IMR-90 (cell line): ENCODE data around the gene ZNF835. TPM values are rescaled to one million over a fixed set of nuclear protein-coding genes. Genes with fewer than 3 reads are reported as not detected.

Experiments
- ATAC-seq: fragments of 200-7000 bp; cut with Tn5 transposase; 2 replicates; pipeline ENCODE4 v1.9.1; 2020; ENCODE audit warnings: low read depth, mild to moderate bottlenecking, moderate library complexity
- BruUV-seq: library from RNA; stranded (reverse); fragments of 400-500 nt; replicated peaks from 2 replicates; lab custom pipeline; 2021; lab: Mats Ljungman, UMichigan
- CTCF ChIA-PET: fragments of 300-600 bp; formaldehyde crosslinking; extraction: SDS; loops from one replicate; lab custom pipeline; 2021; ENCODE audit warnings: antibody characterized with exemption; lab: Yijun Ruan, JAX
- POLR2A ChIA-PET: fragments of 300-600 bp; sonication (Branson Sonifier 250); formaldehyde crosslinking; loops from one replicate; lab custom pipeline; 2022; ENCODE audit warnings: antibody characterized with exemption; ENCODE audit not compliant: unreplicated experiment; lab: Charles Lee
- DNase-seq: peaks from one replicate; pipeline ENCODE4 v3.0.0; 2013
- H2AFZ ChIP-seq: replicated peaks from 2 replicates; pipeline ENCODE3; 2013; ENCODE audit warnings: low read length, mild to moderate bottlenecking; ENCODE audit not compliant: poor library complexity
- H2AK5ac ChIP-seq: 2 replicates; pipeline ENCODE4 v1.6.1; 2013; ENCODE audit warnings: low read depth, low read length, inconsistent platforms
- H2AK9ac ChIP-seq: replicated peaks from 2 replicates; pipeline ENCODE3; 2013; ENCODE audit warnings: mild to moderate bottlenecking, low read depth, low read length, moderate library complexity; ENCODE audit not compliant: poor library complexity
- H2BK120ac ChIP-seq: 2 replicates; pipeline ENCODE4 v1.6.1; 2013; ENCODE audit warnings: low read depth, low read length, inconsistent platforms
- H2BK15ac ChIP-seq: 3 replicates; pipeline ENCODE4 v1.6.1; 2013; ENCODE audit warnings: low read depth, low read length, inconsistent platforms
- H2BK20ac ChIP-seq: 2 replicates; pipeline ENCODE4 v1.6.1; 2013; ENCODE audit warnings: low read depth, mild to moderate bottlenecking, inconsistent platforms, low read length, moderate library complexity
- H2BK5ac ChIP-seq: 2 replicates; pipeline ENCODE4 v1.6.1; 2013; ENCODE audit warnings: mild to moderate bottlenecking, low read depth, low read length, inconsistent platforms; ENCODE audit not compliant: poor library complexity, severe bottlenecking
- H3K14ac ChIP-seq: replicated peaks from 2 replicates; pipeline ENCODE4 v1.6.1; 2013; ENCODE audit warnings: low read depth, low read length, inconsistent platforms
- H3K18ac ChIP-seq: 2 replicates; pipeline ENCODE4 v1.6.1; 2013; ENCODE audit warnings: low read depth, low read length, control low read depth
- H3K23ac ChIP-seq: 2 replicates; pipeline ENCODE4 v1.6.1; 2013; ENCODE audit warnings: low read depth, low read length, inconsistent platforms
- H3K27ac ChIP-seq: 2 replicates; pipeline ENCODE4 v1.5.1; 2013; ENCODE audit warnings: mild to moderate bottlenecking, control low read depth, low read length; ENCODE audit not compliant: insufficient read depth
- H3K27me3 ChIP-seq: 2 replicates; pipeline ENCODE4 v1.6.1; 2013; ENCODE audit warnings: low read length; ENCODE audit not compliant: control insufficient read depth, insufficient read depth
- H3K36me3 ChIP-seq: 2 replicates; pipeline ENCODE4 v1.6.1; 2013; ENCODE audit warnings: low read length, mixed read lengths; ENCODE audit not compliant: control insufficient read depth, insufficient read depth
- H3K4ac ChIP-seq: 2 replicates; pipeline ENCODE4 v1.6.1; 2013; ENCODE audit warnings: low read depth, low read length, inconsistent platforms
- H3K4me1 ChIP-seq: 2 replicates; pipeline ENCODE4 v1.6.1; 2013; ENCODE audit warnings: low read length, mixed read lengths; ENCODE audit not compliant: control insufficient read depth, insufficient read depth
- H3K4me2 ChIP-seq: 2 replicates; pipeline ENCODE4 v1.6.1; 2013; ENCODE audit warnings: low read depth, mild to moderate bottlenecking, control low read depth, low read length, moderate library complexity
- H3K4me3 ChIP-seq: 2 replicates; pipeline ENCODE4 v1.5.1; 2013; ENCODE audit warnings: low read depth, mild to moderate bottlenecking, control low read depth, low read length, moderate library complexity; ENCODE audit not compliant: insufficient read depth
- H3K56ac ChIP-seq: 2 replicates; pipeline ENCODE4 v1.6.1; 2013; ENCODE audit warnings: low read length, inconsistent platforms; ENCODE audit not compliant: insufficient read depth; ENCODE audit errors: extremely low read depth
- H3K79me1 ChIP-seq, 2 experiments: 2 replicates each; pipeline ENCODE4 v1.6.1; 2013; ENCODE audit warnings: low read length in 2 of 2, inconsistent platforms in 1 of 2, low read depth in 1 of 2
- H3K9ac ChIP-seq: 2 replicates; pipeline ENCODE4 v1.6.1; 2013; ENCODE audit warnings: low read depth, low read length, control low read depth
- H3K9me1 ChIP-seq: 2 replicates; pipeline ENCODE4 v1.6.1; 2013; ENCODE audit warnings: low read length, inconsistent platforms; ENCODE audit not compliant: insufficient read depth
- H3K9me3 ChIP-seq: 2 replicates; pipeline ENCODE4 v1.6.1; 2013; ENCODE audit warnings: low read length; ENCODE audit not compliant: control insufficient read depth, insufficient read depth
- H4K20me1 ChIP-seq: 2 replicates; pipeline ENCODE4 v1.6.1; 2013; ENCODE audit warnings: low read length, inconsistent platforms; ENCODE audit not compliant: insufficient read depth
- H4K5ac ChIP-seq: 2 replicates; pipeline ENCODE4 v1.6.1; 2013; ENCODE audit warnings: mild to moderate bottlenecking, low read depth, low read length, control low read depth
- H4K8ac ChIP-seq, 2 experiments: 2 replicates each; pipeline ENCODE4 v1.6.1; 2013; ENCODE audit warnings: low read depth in 2 of 2, low read length in 2 of 2, control low read depth in 1 of 2, inconsistent platforms in 1 of 2
- H4K91ac ChIP-seq: 2 replicates; pipeline ENCODE4 v1.6.1; 2013; ENCODE audit warnings: low read depth, low read length, inconsistent platforms; ENCODE audit not compliant: insufficient read depth
- BHLHE40 ChIP-seq: fragments of 150-350 bp; IDR thresholded peaks from 2 replicates; pipeline ENCODE4 v1.6.1; 2016; ENCODE audit warnings: mild to moderate bottlenecking, low read depth, low read length
- CEBPB ChIP-seq: IDR thresholded peaks from 2 replicates; pipeline ENCODE4 v1.6.1; 2012; ENCODE audit warnings: low read depth, low read length, improper control_type of control experiment
- CHD1 ChIP-seq: IDR thresholded peaks from 2 replicates; pipeline ENCODE4 v1.6.1; 2012; ENCODE audit warnings: low read depth, low read length, improper control_type of control experiment
- FOS ChIP-seq: fragments of 150-350 bp; IDR thresholded peaks from 2 replicates; pipeline ENCODE4 v1.6.1; 2016; ENCODE audit warnings: low read depth, low read length
- MAFK ChIP-seq: IDR thresholded peaks from 2 replicates; pipeline ENCODE4 v1.6.1; 2012; ENCODE audit warnings: low read depth, low read length, improper control_type of control experiment
- MAZ ChIP-seq: IDR thresholded peaks from 2 replicates; pipeline ENCODE4 v1.6.1; 2012; ENCODE audit warnings: low read depth, mild to moderate bottlenecking, low read length, improper control_type of control experiment, moderate library complexity, borderline replicate concordance
- MXI1 ChIP-seq: IDR thresholded peaks from 2 replicates; pipeline ENCODE4 v1.6.1; 2012; ENCODE audit warnings: low read depth, mild to moderate bottlenecking, low read length, moderate library complexity, borderline replicate concordance
- NFE2L2 ChIP-seq: fragments of 150-350 bp; IDR thresholded peaks from 2 replicates; pipeline ENCODE4 v1.6.1; 2016; ENCODE audit warnings: low read depth, mild to moderate bottlenecking, low read length
- POLR2A ChIP-seq: IDR thresholded peaks from 2 replicates; pipeline ENCODE4 v1.6.1; 2012; ENCODE audit warnings: mild to moderate bottlenecking, low read depth, low read length
- RAD21 ChIP-seq: IDR thresholded peaks from 2 replicates; pipeline ENCODE4 v1.6.1; 2012; ENCODE audit warnings: low read length, improper control_type of control experiment
- RCOR1 ChIP-seq: IDR thresholded peaks from 2 replicates; pipeline ENCODE4 v1.6.1; 2012; ENCODE audit warnings: mild to moderate bottlenecking, low read length, improper control_type of control experiment; ENCODE audit not compliant: insufficient replicate concordance
- RFX5 ChIP-seq: IDR thresholded peaks from 2 replicates; pipeline ENCODE4 v1.8.0; 2012; ENCODE audit warnings: low read depth, mild to moderate bottlenecking, low read length, moderate library complexity
- SMC3 ChIP-seq: fragments of 150-350 bp; IDR thresholded peaks from 2 replicates; pipeline ENCODE4 v1.6.1; 2016; ENCODE audit warnings: low read depth, mild to moderate bottlenecking, antibody characterized with exemption, low read length, moderate library complexity
- WGBS, 2 experiments: methylation state at CpG; one replicate each; pipeline versions ENCODE4 v1.1.5 to v1.1.7; 2013; ENCODE audit warnings: missing lambda C conversion rate in 2 of 2; ENCODE audit not compliant: insufficient read length in 1 of 2; ENCODE audit errors: extremely low coverage in 2 of 2; 5-methylcytosine and 5-hydroxymethylcytosine counted together
- dilution Hi-C: fragments of 300-500 bp; cut with HindIII; formaldehyde crosslinking; loops from one replicate; pipeline ENCODE4 v1.14.3; 2018; ENCODE audit warnings: low sequenced_read_pairs; ENCODE audit not compliant: unreplicated experiment
- in situ Hi-C: fragments of 300-500 bp; cut with MboI; formaldehyde crosslinking; loops from 3 replicates; pipeline ENCODE4 v1.14.3; 2019; ENCODE audit warnings: low sequenced_read_pairs, inconsistent platforms, mixed read lengths
- intact Hi-C: fragments of 100-400 bp; cut with micrococcal nuclease; formaldehyde crosslinking; loops from 2 replicates; pipeline ENCODE4 v1.10.0; 2022
- polyA plus RNA-seq, 3 experiments: library from polyadenylated mRNA; depleted of rRNA; stranded (reverse); fragments of >200 nt; gene quantifications; 2 replicates each; pipeline ENCODE4 v1.2.3, GENCODE V29; 2012; ENCODE audit warnings: low replicate concordance in 1 of 3
- total RNA-seq: library from RNA; depleted of rRNA; stranded (reverse); fragments of >200 nt; gene quantifications from 2 replicates; pipeline ENCODE4 v1.2.3, GENCODE V29; 2012
- TF ChIP-seq, protein P1 (sequence below): fragments of 150-350 bp; IDR thresholded peaks from 2 replicates; pipeline ENCODE4 v1.6.1; 2017; ENCODE audit warnings: mild to moderate bottlenecking, antibody characterized with exemption, low read length, low read depth
- TF ChIP-seq, protein P2 (sequence below): fragments of 150-350 bp; IDR thresholded peaks from 2 replicates; pipeline ENCODE4 v1.6.1; 2016; ENCODE audit warnings: low read depth, mild to moderate bottlenecking, low read length, moderate library complexity, borderline replicate concordance
- TF ChIP-seq, protein P3 (sequence below): conservative IDR thresholded peaks from 2 replicates; pipeline ENCODE4 v1.5.1; 2012; ENCODE audit warnings: mild to moderate bottlenecking, low read depth, low read length, improper control_type of control experiment

ZNF835 gene
- total and polyA plus RNA-seq, 2 of the 4 experiments (the other 2 are of a cell fraction) = not detected

DNA sequence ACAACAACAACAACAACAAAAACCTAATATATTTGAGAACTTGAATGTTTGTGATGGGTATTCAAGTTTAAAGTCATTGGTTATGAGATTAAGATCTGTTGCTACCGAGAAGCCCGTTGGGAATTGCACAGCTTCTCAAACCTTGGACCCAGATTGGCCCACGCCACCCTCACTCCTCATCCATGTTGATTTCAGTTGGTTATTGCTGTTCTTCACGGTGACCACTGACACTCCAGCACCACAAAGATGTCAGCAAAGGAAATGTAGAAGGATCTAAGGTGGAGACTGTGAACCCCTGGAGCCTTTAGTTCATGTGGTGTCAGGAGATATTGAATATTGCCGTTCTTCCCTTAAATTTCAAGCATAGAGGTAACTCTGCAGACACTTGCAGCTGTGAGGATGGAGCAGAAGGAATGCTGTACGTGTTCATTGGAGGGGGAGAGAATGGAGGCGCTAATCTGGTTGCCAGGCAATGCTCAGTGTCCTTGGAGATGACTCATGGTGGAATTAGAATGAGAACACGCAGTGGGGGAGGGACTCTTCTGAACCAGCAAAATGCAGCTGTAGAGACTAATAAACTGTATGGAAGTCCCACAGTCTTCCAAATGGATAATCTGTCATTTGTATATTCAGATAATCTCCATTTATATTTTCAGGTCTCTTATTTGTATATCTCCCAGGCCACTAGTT is 20.8 kb upstream of the ZNF835 start:
- H3K4me2 ChIP-seq = no peak overlapping the region
- no peak overlapping the region for H3K27ac ChIP-seq
- H3K56ac ChIP-seq = no peak overlapping the region
- TF ChIP-seq, protein P1, sequence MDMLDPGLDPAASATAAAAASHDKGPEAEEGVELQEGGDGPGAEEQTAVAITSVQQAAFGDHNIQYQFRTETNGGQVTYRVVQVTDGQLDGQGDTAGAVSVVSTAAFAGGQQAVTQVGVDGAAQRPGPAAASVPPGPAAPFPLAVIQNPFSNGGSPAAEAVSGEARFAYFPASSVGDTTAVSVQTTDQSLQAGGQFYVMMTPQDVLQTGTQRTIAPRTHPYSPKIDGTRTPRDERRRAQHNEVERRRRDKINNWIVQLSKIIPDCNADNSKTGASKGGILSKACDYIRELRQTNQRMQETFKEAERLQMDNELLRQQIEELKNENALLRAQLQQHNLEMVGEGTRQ = no peak
- TF ChIP-seq BHLHE40 = no peak
- no peak for TF ChIP-seq RCOR1
- TF ChIP-seq CEBPB = no peak
- no peak for TF ChIP-seq POLR2A
- no peak for TF ChIP-seq NFE2L2
- no peak for TF ChIP-seq MAFK
- TF ChIP-seq MAZ = no peak
- no peak for TF ChIP-seq MXI1
- TF ChIP-seq RFX5 = no peak
- TF ChIP-seq, protein P2, sequence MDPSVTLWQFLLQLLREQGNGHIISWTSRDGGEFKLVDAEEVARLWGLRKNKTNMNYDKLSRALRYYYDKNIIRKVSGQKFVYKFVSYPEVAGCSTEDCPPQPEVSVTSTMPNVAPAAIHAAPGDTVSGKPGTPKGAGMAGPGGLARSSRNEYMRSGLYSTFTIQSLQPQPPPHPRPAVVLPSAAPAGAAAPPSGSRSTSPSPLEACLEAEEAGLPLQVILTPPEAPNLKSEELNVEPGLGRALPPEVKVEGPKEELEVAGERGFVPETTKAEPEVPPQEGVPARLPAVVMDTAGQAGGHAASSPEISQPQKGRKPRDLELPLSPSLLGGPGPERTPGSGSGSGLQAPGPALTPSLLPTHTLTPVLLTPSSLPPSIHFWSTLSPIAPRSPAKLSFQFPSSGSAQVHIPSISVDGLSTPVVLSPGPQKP = no peak
- TF ChIP-seq RAD21 = no peak
- no peak for TF ChIP-seq FOS
- TF ChIP-seq SMC3 = no peak
- no peak for TF ChIP-seq CHD1
- TF ChIP-seq, protein P3, sequence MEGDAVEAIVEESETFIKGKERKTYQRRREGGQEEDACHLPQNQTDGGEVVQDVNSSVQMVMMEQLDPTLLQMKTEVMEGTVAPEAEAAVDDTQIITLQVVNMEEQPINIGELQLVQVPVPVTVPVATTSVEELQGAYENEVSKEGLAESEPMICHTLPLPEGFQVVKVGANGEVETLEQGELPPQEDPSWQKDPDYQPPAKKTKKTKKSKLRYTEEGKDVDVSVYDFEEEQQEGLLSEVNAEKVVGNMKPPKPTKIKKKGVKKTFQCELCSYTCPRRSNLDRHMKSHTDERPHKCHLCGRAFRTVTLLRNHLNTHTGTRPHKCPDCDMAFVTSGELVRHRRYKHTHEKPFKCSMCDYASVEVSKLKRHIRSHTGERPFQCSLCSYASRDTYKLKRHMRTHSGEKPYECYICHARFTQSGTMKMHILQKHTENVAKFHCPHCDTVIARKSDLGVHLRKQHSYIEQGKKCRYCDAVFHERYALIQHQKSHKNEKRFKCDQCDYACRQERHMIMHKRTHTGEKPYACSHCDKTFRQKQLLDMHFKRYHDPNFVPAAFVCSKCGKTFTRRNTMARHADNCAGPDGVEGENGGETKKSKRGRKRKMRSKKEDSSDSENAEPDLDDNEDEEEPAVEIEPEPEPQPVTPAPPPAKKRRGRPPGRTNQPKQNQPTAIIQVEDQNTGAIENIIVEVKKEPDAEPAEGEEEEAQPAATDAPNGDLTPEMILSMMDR = no peak
- H3K79me1 ChIP-seq = no peaks in the 10 kb centered on the region
- H2AK5ac ChIP-seq = no peak overlapping the region
- no peak overlapping the region for H2BK5ac ChIP-seq
- peaks cover 31% of the 10 kb centered on the region for H3K9me3 ChIP-seq
- no peak overlapping the region for H4K91ac ChIP-seq
- no peak overlapping the region for H3K18ac ChIP-seq
- no peak overlapping the region for H3K14ac ChIP-seq
- no peak overlapping the region for H3K23ac ChIP-seq
- H4K8ac ChIP-seq = no peak overlapping the region
- H3K4me1 ChIP-seq = no peaks in the 10 kb centered on the region
- H4K20me1 ChIP-seq = no peaks in the 10 kb centered on the region
- no peak overlapping the region for H2BK15ac ChIP-seq
- CTCF ChIA-PET = no interaction called here
- intact Hi-C loops (no loop called here), in situ Hi-C loops (no loop called here), dilution Hi-C loops (no loop called here)
- no peaks in the 10 kb centered on the region for H3K27me3 ChIP-seq
- H2BK20ac ChIP-seq = no peak overlapping the region
- H4K5ac ChIP-seq = no peak overlapping the region
- no peak overlapping the region for H3K4ac ChIP-seq
- DNase-seq = no peak
- no peak overlapping the region for H2AK9ac ChIP-seq
- H2BK120ac ChIP-seq = no peak overlapping the region
- no peaks in the 10 kb centered on the region for H3K36me3 ChIP-seq
- H3K4me3 ChIP-seq = no peak overlapping the region
- no TSS peak for BruUV-seq
- H3K9me1 ChIP-seq = no peaks in the 10 kb centered on the region
- no peak overlapping the region for H3K9ac ChIP-seq
- H2AFZ ChIP-seq = no peak overlapping the region
- POLR2A ChIA-PET = no interaction called here
- no peak for ATAC-seq
- no CpG with 5 or more reads among the region's 8 CpGs for WGBS, 2 experiments
